Panc1 (cell line): ENCODE data around the gene MROH2A.

ENCODE experiments used
- POLR2AphosphoS5 ChIP-seq: IDR thresholded peaks from 2 replicates; pipeline ENCODE4 v1.6.1; 2012; ENCODE audit warnings: mild to moderate bottlenecking, low read depth, low read length, moderate library complexity
- SIN3A ChIP-seq: IDR thresholded peaks from 2 replicates; pipeline ENCODE4 v1.6.1; 2012; ENCODE audit warnings: low read depth, mild to moderate bottlenecking, low read length, moderate library complexity, borderline replicate concordance; ENCODE audit not compliant: insufficient read depth
- TCF7L2 ChIP-seq: IDR thresholded peaks from 2 replicates; pipeline ENCODE4 v1.6.1; 2011; ENCODE audit warnings: mild to moderate bottlenecking, low read depth, low read length, inconsistent platforms
- TF ChIP-seq, protein P1 (sequence below): fragments of 450-650 bp; IDR thresholded peaks from 2 replicates; pipeline ENCODE4 v1.5.1; 2017; ENCODE audit warnings: mild to moderate bottlenecking
- TF ChIP-seq, protein P2 (sequence below), 2 experiments: IDR thresholded peaks; 2 replicates each; pipeline ENCODE4 v1.6.1; 2011 to 2012; ENCODE audit warnings: low read depth in 2 of 2, control low read depth in 1 of 2, low read length in 1 of 2, mild to moderate bottlenecking in 1 of 2, moderate library complexity in 1 of 2; ENCODE audit not compliant: insufficient read depth in 1 of 2

DNA sequence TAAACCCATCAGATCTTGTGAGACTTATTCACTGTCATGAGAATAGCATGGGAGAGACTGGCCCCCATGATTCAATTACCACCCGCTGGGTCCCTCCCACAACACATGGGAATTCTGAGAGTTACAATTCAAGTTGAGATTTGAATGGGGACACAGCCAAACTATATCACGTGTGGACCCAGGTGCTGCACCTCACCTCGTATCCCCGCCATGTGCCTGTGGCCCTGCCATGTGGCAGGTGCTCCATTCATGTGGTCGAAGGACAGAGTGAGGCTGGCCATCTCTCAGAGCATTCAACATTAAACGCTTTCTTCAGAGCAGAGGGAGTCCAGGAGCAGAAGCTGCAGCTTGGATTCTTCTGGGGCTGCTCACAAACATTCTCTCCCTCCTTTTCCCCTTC lies 32.3 kb downstream of the MROH2A start:
- TF ChIP-seq, protein P1, sequence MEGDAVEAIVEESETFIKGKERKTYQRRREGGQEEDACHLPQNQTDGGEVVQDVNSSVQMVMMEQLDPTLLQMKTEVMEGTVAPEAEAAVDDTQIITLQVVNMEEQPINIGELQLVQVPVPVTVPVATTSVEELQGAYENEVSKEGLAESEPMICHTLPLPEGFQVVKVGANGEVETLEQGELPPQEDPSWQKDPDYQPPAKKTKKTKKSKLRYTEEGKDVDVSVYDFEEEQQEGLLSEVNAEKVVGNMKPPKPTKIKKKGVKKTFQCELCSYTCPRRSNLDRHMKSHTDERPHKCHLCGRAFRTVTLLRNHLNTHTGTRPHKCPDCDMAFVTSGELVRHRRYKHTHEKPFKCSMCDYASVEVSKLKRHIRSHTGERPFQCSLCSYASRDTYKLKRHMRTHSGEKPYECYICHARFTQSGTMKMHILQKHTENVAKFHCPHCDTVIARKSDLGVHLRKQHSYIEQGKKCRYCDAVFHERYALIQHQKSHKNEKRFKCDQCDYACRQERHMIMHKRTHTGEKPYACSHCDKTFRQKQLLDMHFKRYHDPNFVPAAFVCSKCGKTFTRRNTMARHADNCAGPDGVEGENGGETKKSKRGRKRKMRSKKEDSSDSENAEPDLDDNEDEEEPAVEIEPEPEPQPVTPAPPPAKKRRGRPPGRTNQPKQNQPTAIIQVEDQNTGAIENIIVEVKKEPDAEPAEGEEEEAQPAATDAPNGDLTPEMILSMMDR = no peak
- TF ChIP-seq POLR2AphosphoS5 = no peak
- TF ChIP-seq TCF7L2 = no peak
- TF ChIP-seq, protein P2, sequence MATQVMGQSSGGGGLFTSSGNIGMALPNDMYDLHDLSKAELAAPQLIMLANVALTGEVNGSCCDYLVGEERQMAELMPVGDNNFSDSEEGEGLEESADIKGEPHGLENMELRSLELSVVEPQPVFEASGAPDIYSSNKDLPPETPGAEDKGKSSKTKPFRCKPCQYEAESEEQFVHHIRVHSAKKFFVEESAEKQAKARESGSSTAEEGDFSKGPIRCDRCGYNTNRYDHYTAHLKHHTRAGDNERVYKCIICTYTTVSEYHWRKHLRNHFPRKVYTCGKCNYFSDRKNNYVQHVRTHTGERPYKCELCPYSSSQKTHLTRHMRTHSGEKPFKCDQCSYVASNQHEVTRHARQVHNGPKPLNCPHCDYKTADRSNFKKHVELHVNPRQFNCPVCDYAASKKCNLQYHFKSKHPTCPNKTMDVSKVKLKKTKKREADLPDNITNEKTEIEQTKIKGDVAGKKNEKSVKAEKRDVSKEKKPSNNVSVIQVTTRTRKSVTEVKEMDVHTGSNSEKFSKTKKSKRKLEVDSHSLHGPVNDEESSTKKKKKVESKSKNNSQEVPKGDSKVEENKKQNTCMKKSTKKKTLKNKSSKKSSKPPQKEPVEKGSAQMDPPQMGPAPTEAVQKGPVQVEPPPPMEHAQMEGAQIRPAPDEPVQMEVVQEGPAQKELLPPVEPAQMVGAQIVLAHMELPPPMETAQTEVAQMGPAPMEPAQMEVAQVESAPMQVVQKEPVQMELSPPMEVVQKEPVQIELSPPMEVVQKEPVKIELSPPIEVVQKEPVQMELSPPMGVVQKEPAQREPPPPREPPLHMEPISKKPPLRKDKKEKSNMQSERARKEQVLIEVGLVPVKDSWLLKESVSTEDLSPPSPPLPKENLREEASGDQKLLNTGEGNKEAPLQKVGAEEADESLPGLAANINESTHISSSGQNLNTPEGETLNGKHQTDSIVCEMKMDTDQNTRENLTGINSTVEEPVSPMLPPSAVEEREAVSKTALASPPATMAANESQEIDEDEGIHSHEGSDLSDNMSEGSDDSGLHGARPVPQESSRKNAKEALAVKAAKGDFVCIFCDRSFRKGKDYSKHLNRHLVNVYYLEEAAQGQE (IDR thresholded peaks at IDR 0.05; ENCODE audit: insufficient read depth in 1 of 2, low read depth in 2 of 2, low read length in 1 of 2) = no peak
- TF ChIP-seq SIN3A = no peak
